NCI-H1694 (cell line): ENCODE data around the gene NFX1.

Source experiments
- DNase-seq: peaks from one replicate; lab custom pipeline; 2025; lab: John Stamatoyannopoulos, UW

NFX1 gene

DNA sequence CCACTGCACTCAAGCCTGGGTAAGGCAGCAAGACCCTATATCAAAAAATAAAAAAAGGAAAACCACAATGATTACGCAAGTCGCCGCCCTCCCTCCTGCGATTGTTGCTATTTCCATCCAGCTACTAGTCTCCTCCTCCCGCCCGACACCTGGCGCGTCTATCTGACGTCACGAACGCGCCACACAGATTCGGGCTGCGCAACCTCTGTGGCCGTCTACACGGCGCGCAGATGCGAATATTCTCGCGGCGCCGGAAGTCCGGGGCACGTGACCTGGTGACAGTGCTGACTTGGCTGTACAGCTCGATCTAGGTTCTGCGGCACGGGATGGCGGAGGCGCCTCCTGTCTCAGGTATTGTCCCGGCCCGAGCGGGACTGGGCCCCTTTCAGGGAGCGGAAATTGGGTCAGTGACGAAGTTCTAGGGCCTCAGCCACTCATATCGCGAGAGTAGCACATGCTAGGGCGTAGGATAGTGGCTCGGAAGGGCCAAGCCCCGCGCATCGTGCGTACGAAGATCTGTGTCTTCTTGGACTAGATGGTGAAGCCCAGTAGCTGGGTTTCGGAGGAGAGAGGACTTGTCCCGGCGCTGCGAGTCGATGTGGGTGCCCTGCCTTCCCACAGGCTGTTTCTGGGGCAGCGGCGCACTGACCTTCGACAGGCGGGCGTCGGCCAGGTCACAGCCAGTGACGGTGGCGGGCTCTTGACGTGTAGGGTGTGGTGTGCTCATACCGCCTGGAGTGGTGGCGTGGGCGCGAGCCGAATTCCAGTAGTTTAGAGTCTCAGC lies at the start of gene NFX1:
NFX1 (plus strand) TSS at position 270 of the 784 bp plus-strand sequence; CDS start at position 327, 57 bp downstream.
- peak; percentile 97 for DNase-seq

DNA sequence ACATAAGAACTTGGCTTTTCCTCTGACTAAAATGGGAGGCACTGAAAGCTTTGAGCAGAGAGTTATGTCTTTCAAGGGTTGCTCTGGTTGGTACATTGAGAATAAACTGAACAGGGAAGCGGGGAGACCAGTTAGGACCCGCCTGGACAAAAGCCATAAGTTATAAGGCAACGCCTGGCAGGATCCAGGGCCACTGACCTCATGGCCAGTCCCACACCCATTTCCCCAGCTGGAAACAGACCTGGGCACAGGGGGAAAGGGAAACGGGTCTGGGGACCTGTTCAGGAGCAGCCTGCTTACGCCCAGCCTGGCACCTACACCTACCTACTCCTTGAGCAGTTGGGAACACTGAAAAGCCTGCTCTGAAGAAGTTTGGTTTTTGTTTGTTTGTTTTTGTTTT lies 49.0 kb upstream of the NFX1 start:
- DNase-seq, result no peak

DNA sequence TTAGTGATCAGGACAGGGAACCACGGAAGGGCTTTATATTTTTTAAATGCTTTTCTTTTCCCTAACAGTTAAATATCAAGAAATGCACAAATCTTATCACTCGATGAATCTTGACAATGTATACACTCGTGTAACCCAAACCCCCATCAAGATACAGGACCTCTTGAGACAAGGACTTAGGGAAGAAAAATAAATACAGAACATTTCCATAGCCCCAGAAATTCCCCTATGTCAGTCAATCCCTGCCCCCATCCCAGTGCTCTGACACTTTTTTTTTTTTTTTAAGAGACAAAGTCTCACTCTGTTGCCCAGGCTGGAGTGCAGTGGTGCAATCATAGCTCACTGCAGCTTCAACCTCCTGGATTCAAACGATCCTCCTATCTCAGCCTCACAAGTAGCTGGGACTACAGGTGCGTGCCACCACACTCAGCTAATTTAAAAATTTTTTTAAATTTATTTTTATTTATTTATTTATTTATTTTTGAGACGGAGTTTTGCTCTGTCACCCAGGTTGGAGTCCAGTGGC lies 47.6 kb upstream of the NFX1 start:
- no peak for DNase-seq

DNA sequence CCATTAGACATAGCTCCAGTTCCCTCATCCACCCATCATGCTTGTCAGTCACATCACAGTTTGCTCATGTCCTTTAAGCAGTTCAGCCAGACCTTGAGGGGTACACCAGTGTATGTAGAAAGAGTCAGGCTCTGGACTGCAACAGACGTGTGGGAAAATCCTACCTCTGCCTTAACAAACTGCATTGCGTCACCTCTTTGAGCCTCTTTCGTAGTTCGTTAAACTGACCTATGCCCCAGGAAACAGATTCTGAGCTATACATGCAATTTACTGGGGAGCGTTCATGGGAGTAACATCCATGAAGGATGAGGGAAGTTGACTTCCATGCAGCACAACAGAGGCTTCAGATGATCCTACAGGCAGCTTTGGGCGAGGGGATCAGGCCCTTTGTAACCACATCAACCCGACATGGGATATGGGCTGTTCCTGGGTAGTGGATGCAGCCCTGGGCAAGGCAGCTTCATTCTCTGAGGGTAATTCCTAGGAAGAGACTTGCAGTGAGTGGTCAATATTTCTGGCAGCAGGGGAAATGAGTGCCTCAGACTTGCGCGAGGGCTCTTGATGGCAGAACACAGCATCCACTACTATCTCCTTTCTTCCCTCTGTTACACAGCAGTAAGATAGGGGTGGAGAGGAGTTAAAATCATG lies 46.1 kb upstream of the NFX1 start:
- DNase-seq, result no peak

DNA sequence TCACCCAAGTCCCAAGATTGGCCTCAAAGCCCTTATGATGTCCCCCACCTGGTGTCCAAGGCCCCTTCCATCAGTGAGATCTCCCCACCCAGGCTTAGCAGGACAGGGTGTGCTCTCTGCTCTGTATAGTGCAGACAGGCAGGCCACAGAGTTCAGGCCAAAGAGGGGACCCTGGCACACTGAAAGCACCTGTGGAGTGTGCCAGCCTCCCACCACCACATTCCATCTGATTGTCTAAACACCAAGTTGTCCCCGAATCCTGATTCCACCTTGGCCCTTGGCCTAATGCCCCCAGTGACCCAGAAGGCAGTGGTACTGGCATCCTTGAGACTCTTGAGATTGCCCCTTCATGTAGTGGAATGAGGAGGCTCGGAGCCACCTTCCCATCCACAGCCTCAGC lies 45.0 kb upstream of the NFX1 start:
- no peak for DNase-seq

DNA sequence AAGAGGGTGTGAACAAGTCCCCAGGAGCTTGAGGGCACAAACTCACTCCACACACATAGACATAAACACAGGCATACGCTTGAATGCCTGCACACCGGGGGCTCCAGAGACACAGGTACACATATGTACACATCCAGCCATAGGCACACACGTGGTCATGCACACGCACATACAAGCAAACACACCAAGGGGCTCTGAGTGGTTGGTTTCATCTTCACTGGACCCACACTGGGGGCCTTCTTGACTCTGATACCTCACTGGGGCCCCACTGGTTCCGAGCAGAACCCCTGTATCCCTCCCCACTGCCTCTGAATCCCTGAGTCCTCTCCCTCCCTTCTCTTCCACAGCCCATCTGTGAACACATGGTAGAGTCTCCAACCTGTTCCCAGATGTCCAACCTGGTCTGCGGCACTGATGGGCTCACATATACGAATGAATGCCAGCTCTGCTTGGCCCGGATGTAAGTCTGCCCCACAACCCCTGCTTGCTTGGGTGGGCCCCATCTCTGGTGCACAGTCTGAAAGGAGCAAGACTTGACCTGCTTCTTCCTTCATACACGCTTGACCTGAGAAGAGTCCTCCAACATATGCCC lies 44.0 kb upstream of the NFX1 start:
- no peak for DNase-seq

DNA sequence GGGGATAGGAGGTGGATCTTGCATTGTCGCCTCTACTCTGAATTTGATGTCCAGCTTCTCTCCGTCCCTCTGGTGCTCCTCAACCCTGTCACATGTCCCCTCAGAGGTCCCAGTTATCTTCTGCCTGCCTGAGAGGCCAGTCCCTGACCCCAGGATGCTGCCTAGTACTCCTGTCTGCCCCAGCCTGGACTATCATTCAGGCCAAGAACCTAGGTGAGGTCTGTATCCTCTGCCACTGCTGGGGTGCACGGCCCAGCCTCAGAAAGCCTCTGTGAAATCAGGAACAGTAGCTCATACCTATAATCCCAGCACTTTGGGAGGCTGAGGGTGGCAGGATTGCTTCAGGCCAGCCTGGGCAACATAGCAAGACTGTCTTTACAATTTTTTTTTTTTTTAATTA lies 41.7 kb upstream of the NFX1 start:
- no peak for DNase-seq

DNA sequence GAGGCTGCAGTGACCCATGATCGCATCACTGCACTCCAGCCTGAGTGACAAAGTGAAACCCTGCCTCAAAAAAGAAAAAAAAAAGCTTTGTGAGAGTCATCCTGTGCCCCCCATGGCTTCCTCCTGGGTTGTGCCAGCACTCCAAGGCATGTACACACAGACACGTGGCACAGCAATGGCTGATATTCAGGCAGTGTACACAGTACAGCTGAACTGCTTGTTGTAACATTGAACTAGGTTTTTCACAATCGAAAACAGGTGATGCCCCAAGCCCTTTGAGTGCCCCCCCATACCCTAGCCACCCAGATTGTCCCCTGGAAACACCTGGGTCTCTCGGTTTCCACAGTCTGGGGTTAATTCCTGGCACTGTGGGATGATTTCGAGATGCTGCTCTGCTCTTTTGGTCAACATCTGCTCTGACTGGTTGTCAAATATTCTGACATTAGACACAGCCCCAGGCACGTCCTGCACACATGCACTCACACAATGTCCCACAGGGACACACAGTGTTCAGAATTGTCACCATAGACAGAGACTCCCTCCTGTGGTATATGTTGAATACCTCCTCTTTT lies 41.1 kb upstream of the NFX1 start:
- DNase-seq, result no peak

DNA sequence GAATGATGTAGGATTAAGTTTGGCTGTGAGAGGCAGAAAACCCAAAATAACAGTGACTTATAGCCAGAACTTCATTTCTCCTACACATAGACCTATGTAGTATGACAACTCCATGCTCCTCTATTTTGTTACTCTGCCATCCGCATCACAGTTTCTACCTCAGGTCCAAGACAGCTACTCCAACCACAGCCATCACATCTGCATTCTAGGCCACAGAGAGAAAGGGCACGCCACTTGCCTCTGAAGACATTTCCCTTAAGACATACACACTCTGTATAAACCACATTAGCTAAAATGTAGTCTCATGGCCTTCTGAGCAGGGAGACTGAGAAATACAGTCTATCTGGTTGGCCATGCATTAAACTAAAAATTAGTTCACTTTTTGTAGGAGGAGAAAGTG lies 40.3 kb upstream of the NFX1 start:
- no peak for DNase-seq

DNA sequence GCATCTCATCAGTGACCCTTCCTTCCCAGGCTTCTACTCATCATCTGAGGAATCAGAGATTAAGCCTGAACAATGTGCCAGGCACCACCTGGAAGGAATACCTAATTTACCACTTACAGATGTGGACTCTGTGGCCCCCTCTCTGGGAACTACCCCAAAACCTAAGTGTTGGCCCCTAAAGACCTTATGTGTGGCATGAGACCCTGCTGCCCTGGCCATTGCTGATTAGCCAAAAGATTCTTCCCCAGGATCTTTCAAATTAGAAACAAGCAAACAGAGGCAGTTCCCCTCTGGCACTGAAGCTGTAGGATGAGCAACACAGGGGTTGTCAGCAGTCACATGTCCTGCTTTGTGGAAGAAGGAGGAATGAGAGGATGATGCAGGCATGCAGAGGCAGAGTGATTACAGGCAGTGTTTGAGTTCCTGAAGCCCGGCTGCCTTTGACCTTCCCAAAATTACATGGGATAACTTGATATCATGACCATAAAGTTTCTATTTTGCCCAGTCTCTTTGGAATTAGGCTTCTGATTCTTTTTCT lies 39.8 kb upstream of the NFX1 start:
- no peak for DNase-seq

DNA sequence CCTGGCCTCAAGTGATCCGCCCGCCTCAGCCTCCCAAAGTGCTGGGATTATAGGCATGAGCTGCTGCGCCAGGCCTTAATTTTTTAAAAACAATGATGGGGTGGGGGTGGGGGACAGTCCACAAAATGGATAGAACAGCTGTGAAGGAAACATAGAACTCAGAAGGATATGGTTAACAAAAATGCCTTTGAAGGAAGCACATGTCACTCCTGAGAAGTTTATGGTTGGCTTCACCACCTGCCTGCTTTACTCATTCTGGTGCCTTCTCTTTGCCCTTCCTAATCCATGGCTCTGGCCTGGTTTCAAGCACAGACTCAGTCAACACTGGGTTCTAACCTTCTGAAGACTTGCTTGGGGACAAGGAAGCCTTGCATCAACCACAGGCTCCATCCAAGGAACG lies 36.1 kb upstream of the NFX1 start:
- DNase-seq, result no peak

DNA sequence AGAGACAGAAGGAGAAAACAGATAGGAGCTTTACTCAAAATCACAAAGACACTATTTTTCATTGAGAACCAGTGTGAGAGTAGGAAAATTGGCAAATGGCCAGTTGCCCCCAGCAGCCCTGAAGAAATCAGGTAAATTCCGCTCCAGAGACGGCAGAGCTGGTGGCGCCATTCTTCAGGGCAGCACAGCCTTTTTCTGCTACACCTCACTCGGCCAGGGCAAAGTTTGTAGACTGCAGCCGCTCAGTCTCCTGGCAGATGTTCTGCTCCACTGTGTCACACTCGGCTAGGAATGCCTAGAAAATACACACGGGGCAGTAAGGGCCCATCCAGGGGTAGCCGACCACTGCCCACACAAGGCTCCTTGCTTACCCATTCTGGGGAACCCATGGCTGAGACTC lies 35.3 kb upstream of the NFX1 start:
- no peak for DNase-seq

DNA sequence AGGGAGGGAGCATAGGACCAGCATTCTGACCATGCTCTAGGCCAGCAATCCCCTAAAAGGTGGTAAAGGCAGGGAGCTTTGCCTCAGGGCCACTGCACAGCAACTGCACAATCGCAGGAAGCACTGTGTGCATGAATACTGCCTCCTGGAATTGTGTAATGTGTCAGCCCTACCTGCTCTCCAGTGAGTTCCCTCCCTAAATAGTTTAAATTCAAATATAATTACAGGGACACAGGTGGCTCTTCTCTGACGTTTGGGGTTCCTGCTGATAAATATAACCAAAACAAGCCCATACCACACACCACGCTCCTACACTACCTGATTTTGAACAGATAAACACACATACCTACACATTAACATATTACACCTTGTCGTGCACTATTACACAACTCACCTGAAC lies 34.8 kb upstream of the NFX1 start:
- DNase-seq, result no peak

DNA sequence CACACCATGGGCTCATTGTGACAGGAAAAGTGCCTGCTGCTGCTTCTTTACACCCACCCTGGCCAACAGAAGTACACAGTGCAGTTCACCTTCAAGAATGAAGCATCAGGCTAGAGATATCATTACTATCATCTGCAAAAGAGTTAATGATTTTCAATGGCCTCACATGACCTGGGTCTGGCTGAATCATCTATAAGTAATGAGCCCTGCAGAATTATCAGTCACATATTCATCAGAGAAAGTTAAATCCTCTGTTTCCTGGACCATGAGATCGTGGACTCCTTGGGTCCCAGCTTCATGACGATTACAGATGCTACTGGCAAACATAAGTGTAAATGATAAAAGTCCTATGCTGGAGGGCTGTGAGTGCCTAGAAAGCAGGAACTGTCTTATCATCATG lies 34.1 kb upstream of the NFX1 start:
- no peak for DNase-seq

DNA sequence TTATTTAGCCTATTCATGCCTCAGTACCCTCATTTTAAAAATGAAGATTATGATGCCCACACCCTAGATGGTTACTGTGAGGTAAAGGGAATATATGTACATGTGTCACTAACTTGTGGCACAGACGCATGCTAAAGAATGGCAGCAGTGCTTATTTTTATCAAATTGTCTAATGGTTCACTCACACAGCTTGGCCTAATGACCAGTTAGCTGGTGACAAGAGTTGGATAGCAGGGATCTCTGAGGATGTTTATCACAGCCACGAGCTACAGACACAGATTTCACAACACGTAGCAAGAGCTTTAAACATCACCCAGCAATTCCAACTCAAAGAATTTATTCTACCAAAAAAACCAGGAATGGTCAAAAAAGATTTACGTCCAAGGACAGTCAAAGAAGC lies 33.0 kb upstream of the NFX1 start:
- DNase-seq, result no peak

DNA sequence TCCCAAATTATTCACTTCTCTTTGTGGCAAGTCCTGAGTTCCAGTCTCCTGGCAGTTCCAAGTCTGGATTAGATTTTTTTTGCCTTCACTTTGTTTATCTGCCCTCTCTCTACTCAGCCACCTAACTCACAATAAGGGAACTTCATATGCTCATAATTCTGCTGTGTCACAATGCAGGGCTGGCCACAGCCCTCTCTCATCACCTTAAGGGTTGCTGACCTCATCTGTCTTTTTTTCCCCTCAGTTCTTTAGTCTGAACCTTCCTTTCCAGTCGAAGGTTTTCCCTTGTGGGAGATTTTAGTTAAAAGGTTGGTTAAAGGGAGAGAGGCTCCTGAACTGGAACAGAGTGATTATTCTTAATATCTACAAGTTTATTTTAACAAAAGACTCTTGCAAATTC lies 29.9 kb upstream of the NFX1 start:
- DNase-seq, result no peak

DNA sequence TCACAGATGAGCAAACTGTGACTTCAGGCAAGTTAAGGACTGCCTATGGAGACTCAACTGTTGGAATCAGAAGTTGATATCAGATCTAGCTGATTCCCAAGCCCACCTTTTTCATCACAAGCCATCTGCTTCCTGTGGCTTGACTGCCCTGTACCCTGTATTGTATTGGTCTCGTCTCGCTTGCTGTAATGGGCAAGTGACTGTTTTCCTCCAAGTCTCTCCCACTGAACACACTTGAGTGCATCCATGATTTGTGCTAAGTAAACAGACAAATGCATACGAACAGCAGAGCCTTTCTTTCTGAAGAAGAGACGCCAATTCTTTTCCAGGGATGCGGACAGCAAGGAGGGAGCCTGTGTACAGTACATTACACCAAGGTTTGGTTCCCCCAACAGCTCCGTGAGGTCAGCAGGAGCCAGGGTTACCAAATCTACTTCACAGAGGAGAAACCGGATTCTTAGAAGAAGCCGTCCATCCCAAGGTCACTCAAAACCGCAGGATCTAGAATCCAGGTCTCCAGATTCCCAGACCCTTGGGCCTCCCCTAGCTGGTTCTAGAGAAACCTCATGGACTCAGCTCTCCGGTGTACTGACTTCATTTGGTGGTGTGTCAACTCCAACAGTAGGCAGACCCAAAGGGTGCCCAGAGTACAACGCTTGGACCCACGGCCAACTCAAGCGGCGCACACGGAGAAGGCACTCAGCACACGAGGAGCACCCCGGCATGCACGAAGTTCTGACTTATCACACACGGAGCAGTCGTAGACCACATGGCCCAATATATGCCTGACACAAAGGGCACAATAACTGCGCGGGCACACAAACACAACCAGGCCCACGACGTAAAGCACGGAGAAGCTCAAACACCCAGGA lies 26.9 kb upstream of the NFX1 start:
- DNase-seq, result no peak

DNA sequence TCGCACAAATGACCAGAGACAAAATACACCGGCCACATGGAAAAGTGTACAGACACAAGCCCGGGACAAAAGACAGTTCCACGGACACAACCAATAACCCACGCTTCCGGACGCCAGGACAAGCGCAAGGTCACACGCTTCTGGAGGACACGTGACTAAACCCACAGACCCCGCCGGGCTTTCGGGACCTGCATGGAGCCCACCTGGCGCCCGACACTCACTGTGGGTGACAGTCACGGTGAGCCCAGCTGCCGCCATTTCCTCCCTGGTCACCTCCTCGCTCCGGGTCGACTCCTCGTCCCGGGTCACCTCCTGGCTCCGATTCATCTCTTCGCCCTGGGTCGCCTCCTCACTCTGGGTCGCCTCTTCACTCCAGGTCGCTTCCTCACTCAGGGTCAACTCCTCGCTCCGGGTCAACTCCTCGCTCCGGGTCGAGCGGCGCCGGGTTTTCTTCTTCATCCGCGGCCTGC lies 26.3 kb upstream of the NFX1 start:
- DNase-seq, result no peak

DNA sequence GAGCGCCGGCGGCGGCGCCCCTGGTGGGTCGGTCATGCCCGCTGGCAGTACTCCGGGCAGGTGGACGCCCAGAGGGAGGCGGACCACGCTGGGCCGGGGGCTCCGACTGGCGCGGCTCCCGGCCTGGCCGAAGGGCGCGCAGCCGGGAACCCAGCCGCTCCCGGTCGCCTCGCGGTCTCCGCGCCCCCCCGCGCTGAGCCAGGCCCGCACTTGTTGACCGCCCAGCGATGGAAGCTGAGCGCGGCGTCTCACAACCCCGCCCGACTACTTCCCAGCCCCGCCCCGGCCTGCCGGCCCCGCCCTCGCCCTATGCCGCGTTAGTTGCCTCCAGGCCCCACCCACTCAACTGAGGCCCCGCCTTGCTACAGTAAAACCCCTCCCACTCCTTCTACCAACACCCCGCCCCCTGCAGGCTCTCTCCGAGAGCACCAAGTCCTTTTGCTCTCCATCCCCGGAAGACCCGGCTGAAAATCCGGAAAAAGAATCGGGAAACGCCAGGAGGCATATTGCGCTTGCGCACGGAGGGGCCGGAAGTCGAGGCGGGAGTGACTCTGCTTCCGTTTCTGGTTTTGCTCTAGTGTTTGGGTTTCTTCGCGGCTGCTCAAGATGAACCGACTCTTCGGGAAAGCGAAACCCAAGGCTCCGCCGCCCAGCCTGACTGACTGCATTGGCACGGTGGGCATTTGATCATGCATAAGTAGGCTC lies 25.7 kb upstream of the NFX1 start, which contains the start of the genes BAG1 and CHMP5:
BAG1 (minus strand) TSS at position 236 of the 705 bp plus-strand sequence.
CHMP5 (plus strand) TSS at position 577 of the 705 bp plus-strand sequence; CDS start at position 607, 30 bp downstream.
- peak; percentile 99 for DNase-seq

DNA sequence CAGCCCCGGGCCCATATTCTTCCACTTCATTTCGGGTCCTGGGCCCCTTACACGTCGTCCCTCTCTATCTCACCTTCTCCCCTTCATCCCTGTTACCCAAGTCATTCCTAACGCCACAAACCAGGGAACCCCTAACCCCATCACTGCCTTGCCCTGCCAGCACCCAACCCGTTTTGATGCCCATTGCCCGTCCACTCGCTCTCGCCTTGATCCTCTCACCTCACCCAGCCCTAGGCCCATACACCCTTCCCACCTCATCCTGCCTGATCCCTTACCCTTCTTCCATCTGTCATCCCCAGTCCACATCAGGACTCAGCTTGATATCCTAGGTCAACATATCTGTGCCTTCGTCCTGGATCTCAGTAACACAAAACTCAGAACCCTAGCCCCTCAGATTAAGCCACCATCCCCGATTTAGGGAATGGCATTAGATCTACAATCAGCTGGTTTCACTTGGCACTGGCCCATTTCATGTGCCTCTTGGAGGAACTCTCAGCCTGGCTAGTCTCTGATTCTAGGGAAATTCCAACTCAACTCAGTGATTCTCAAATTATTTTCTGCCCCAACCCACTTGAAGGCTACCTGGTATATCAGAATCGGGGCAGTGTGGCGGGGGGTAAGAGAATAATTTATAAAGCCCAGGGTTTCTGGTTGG lies 25.0 kb upstream of the NFX1 start:
- DNase-seq, result no peak
